Right ventricle myocardium superior (tissue), 1 donor: ENCODE measurements around the gene REPS2. TPM values are rescaled to one million over a fixed set of nuclear protein-coding genes. Genes with fewer than 3 reads are reported as not detected.
"Not testable (repeated sequence)": the region's sequence is repeated elsewhere in the genome, so short reads cannot be mapped to it uniquely, and the experiment has no call there.

ENCODE experiments used
- ATAC-seq: fragments of 200-7000 bp; cut with Tn5 transposase; one replicate; pipeline ENCODE4 v1.9.1; 2020; ENCODE audit warnings: mild to moderate bottlenecking; ENCODE audit not compliant: poor library complexity
- DNase-seq: peaks from one replicate; pipeline ENCODE4 v3.0.0-alpha.2; 2020
- intact Hi-C: fragments of 100-400 bp; cut with DNase I; formaldehyde crosslinking; loops from one replicate; pipeline ENCODE4 v1.11.2; 2022
- total RNA-seq: library from RNA; stranded (reverse); fragmentation: NEBNext Ultra II Directional; extraction: Animal tissue kit (Norgen Biotek cat#: 25700); gene quantifications from one replicate; pipeline ENCODE4 v1.2.1, GENCODE V29; 2021
- donor health status: DM: no; HTN: yes; CAD: no; lungs with severe emphysema.

REPS2 gene
- total RNA-seq, 1 donor from 2014 or later: 11.3 TPM

DNA sequence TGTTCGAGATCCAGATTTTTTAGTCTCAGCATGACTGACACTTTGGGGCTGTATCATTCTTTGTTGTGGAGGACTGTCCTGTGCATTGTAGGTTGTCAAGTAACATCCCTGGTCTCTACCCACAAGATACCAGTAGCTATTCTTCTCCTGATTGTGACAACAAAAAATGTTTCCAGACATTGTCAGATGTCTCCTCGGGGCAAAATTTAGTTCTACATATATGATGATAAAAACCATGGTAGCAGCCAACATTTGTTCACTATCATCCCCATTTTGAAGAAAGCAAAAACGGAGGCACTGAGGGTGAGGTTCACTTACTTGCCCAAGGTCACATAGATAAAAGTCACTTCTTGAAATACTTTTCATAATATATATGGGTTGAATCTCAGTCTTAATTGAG lies 11.3 kb downstream of the REPS2 start:
- intact Hi-C loops: no loop called here
- ATAC-seq (no peak), DNase-seq (no peak)

- intact Hi-C loops: no loop called here
- ATAC-seq (no peak), DNase-seq (no peak)
Observed at GRCh38 chrX:16958356-16958755, 11.9 kb downstream of the REPS2 start.

- ATAC-seq, intact Hi-C loops, DNase-seq: not testable (repeated sequence)
Observed at GRCh38 chrX:16962661-16963060, 16.2 kb downstream of the REPS2 start.

DNA sequence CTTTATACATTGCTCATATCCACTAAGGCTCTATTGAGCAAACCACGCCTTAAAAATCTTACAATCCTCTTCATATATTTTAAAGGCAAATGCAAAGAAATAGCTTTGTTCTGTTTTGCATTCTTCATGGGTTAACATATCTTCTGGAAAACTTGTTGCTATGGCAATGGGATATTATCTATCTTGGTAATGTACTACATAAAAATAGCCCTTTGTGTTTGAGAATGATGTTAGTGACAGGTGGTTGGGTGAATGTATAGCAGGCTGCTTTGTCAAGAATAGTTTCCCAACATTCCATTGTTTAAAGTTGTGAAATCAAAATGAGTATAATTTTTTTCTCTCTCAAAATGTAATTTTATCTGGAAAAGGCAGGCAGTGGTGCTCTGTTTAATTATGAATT lies 16.8 kb downstream of the REPS2 start:
- no peak for DNase-seq
- no peak for ATAC-seq
- intact Hi-C loops: no loop called here

- ATAC-seq, intact Hi-C loops, DNase-seq: not testable (repeated sequence)
Observed at GRCh38 chrX:16964976-16965375, 18.5 kb downstream of the REPS2 start.

DNA sequence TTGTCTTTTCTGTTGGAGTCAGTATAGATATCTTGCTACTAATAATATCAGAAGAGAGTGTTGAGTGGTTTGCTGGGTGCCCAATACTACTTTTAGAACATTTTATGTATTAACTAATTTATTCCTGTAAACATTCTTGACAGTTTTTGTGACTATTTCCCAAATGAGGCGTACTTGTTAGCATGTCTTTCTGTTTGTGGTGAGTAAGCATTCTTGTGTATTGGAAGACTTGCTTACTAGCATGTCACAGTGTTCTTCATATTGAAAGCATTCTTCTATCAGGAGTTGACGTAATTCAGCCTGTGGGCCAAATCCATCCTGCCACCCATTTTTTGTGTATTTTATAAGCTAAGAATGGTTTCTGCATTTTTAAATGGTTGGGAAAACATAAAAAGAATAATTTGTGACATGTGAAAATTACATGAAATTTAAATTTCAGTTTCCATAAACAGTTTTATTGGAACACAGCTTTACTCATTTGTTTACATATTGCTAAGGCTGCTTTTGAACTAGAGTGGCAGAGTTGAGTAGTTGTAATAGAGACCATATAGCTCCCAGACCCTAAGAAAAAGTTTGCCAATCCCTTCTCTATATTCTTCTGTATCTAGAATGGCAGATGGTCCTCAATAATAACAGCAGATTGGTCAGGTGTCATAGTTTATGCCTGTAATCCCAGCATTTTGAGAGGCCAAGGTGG lies 20.4 kb downstream of the REPS2 start:
- intact Hi-C loops: no loop called here
- ATAC-seq: no peak
- DNase-seq: no peak

- DNase-seq, ATAC-seq, intact Hi-C loops: not testable (repeated sequence)
Observed at GRCh38 chrX:16968753-16969152, 22.3 kb downstream of the REPS2 start.

- no peak for DNase-seq
- ATAC-seq: no peak
- intact Hi-C loops: no loop called here
Observed at GRCh38 chrX:16970977-16971376, 24.5 kb downstream of the REPS2 start.

DNA sequence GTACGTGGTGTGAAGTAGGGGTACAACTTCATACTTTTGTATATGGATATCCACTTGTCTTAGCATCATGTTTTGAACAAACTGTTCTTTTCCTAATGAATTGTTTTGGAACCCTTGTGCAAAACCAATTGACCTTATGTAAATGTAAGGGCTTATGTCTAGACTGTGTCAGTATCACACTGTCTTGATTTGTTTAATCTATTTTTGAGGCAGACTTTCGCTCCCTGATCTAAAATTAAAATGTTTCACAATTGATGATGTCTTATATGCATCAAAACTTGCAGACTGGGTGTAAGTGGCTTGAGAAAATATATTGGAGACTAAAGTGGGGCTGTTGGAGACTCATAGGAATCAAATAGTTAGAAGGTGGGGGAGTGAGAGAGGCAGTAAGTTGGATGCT lies 25.2 kb downstream of the REPS2 start:
- ATAC-seq (no peak), DNase-seq (no peak)
- intact Hi-C loops: no loop called here

DNA sequence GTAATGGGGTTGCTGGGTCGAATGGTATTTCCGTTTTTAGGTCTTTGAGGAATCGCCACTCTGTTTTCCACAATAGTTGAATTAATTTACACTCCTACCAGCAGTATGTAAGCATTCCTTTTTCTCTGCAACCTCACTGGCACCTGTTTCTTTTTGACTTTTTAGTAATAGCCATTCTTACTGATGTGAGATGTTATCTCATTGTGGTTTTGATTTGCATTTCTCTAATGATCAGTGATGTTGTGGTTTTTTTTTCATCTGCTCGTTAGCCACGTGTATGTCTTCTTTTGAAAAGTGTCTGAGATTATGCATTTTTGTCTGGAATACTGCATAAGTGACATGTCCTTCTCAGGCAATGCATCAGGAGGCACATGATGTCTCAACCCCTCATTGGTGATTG lies 28.8 kb downstream of the REPS2 start:
- intact Hi-C loops: no loop called here
- DNase-seq: no peak
- ATAC-seq: no peak

GRCh38 chrX:16977771-16978170 lies 31.3 kb downstream of the REPS2 start:
- intact Hi-C loops: no loop called here
- DNase-seq (no peak), ATAC-seq (no peak)

DNA sequence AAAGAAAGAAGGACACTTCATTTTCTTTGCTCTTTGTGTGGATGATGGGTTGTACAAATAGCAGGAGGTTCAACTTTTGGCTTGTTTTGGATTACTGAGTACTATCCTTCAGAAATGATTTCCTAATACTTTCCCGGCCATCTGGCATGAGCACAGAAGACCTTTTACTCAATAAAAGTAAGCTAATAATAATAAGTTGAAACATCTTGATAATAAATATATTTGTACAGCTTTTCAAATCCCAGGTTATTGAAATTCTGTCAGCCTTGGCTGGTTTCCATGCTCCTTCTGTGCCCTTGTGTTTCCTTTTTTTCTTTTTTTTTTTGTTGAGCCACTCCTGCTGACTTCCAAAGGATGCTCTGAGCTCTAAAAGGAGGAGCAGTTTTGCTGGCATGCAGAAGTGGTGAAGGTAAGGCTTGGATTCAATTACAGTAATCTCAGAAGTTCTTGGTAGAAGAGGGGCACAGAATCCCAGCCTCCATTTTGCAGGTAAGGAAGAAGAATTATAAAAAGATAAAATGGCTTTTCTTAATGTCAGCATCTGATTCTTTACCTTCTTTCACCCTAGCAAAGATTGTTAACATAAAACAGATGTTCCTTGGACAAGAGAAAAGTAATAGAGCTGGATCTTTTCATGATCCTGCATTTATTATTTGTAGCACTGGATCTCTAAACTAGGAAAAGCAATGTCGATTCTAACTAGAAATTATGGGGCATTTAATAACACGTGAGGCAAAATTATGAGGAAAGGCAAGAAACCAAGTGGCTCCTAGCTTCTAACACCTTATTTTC lies 31.9 kb downstream of the REPS2 start:
- no peak for ATAC-seq
- intact Hi-C loops: no loop called here
- no peak for DNase-seq

- intact Hi-C loops: no loop called here
- ATAC-seq (no peak), DNase-seq (no peak)
Observed at GRCh38 chrX:16979226-16979625, 32.8 kb downstream of the REPS2 start.

GRCh38 chrX:16981209-16981608 lies 34.8 kb downstream of the REPS2 start:
- intact Hi-C loops: no loop called here
- ATAC-seq (no peak), DNase-seq (no peak)

GRCh38 chrX:16981980-16982379 lies 35.5 kb downstream of the REPS2 start:
- ATAC-seq (no peak), DNase-seq (no peak)
- intact Hi-C loops: no loop called here

DNA sequence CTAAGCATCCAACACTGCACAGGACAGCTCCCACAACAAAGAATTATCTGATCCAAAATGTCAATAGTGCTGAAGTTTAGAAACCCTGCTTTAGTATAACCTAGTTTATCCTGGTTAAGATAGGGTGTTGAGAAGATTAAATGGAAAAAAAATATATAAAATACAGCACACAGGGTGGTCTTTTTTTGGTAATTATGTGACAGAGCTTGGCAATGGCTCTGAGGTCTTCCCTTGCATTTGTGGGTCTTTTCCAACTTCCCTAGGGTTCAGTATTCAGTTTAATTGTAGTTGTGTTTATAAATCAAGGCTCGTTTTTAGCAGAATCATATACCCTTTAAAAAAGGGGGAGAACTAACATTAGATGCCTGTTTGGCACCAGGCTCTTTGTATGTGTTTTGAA lies 36.6 kb downstream of the REPS2 start:
- intact Hi-C loops: no loop called here
- ATAC-seq (no peak), DNase-seq (no peak)

DNA sequence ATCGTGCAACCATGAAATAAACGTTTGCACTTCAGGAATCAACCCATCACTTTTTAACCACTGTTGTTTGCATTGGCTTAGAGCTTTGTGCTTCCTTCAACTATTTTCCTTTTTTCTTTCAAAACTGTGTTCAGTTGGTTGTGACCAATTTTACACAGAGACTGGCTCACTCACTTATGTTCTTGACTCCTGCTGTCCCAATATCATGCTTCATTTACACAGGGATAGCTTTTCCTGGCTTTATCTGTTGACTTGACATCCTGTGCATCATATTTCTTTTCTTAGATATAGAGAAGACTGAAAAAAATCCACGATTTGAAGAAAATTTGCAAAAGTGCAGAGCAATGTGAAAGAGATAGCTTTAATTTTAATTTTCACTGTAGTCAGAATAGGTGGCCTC lies 38.8 kb downstream of the REPS2 start:
- DNase-seq (no peak), ATAC-seq (no peak)
- intact Hi-C loops: no loop called here

DNA sequence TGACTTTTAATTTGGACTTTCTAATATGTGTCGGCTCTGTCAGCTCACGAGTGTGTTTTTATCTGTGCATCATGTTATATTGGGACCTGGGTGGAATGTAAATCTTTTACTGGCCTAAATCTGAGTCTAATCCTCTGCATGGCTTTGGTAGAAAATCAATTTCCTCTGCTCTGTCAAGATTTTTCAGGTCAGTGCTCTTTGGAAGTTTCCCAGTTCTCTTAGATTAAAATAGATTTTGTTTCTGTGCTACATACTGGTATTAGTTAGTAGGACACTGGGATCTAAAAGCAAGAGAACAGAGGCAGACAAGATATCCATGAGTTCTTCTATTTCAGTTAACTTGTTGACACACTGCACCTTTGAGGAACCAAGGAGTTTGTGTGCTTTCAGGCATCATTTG lies 39.7 kb downstream of the REPS2 start:
- intact Hi-C loops: no loop called here
- no peak for DNase-seq

GRCh38 chrX:16989750-16990149 lies 43.3 kb downstream of the REPS2 start:
- intact Hi-C loops: no loop called here
- DNase-seq (no peak), ATAC-seq (no peak)

More for the DNA sequence above, 39.7 kb downstream of the REPS2 start:
- ATAC-seq: no peak

- no peak for ATAC-seq
- intact Hi-C loops: no loop called here
- no peak for DNase-seq
Observed at GRCh38 chrX:16990839-16991238, 44.4 kb downstream of the REPS2 start.
